Neuron (in vitro differentiated cells): Measurements from ENCODE around the gene STIM1.

Experiments used
- H2AFZ ChIP-seq: one replicate; pipeline ENCODE4 v1.6.1; 2013; ENCODE audit warnings: low read depth, mild to moderate bottlenecking, inconsistent platforms, low read length, moderate library complexity
- H3K27me3 ChIP-seq: one replicate; pipeline ENCODE4 v1.6.1; 2013; ENCODE audit warnings: low read length; ENCODE audit not compliant: insufficient read depth
- H3K36me3 ChIP-seq: one replicate; pipeline ENCODE4 v1.6.1; 2013; ENCODE audit warnings: low read length; ENCODE audit not compliant: insufficient read depth
- H3K4me1 ChIP-seq: one replicate; pipeline ENCODE4 v1.6.1; 2013; ENCODE audit warnings: low read length; ENCODE audit not compliant: insufficient read depth
- H3K4me3 ChIP-seq: 2 replicates; pipeline ENCODE4 v1.5.1; 2013; ENCODE audit warnings: mild to moderate bottlenecking, low read length, moderate library complexity
- H3K9me3 ChIP-seq: one replicate; pipeline ENCODE4 v1.6.1; 2013; ENCODE audit warnings: low read length

The STIM1 gene

DNA sequence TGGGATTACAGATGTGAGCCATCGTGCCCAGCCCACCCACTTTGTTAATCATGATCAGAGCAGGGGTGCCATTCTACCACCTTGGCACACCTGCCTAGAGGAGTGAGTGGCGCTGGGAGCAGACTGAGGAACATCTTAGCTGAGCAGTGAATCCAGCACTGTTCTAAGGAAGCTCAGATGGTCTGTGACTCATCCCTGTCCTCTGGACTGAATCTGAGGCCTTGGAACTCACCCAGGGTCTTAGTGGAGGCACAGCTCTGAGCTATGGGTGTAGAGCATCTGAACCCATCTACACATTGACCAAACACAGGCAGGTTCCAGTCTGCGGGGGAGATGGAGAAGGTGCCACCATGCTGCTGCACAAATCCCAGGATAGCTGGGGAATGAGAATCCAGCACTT lies 32.2 kb upstream of the STIM1 start:
- peaks cover 29% of the 10 kb centered on the region for H3K36me3 ChIP-seq
- H3K9me3 ChIP-seq: no peaks in the 10 kb centered on the region
- H3K27me3 ChIP-seq: no peaks in the 10 kb centered on the region
- H3K4me3 ChIP-seq: no peak overlapping the region
- H2AFZ ChIP-seq: no peak overlapping the region
- H3K4me1 ChIP-seq: no peaks in the 10 kb centered on the region

- Histone ChIP-seq H3K27me3 (no peaks in the 10 kb centered on the region), H2AFZ (no peak overlapping the region), H3K9me3 (no peaks in the 10 kb centered on the region), H3K36me3 (peaks cover 29% of the 10 kb centered on the region), H3K4me3 (no peak overlapping the region), H3K4me1 (no peaks in the 10 kb centered on the region)
Measured at GRCh38 chr11:3823762-3824506, 31.5 kb upstream of the STIM1 start.

- Histone ChIP-seq H3K4me3 (no peak overlapping the region), H3K4me1 (no peaks in the 10 kb centered on the region), H3K9me3 (no peaks in the 10 kb centered on the region), H3K27me3 (no peaks in the 10 kb centered on the region), H3K36me3 (peaks cover 30% of the 10 kb centered on the region), H2AFZ (no peak overlapping the region)
Measured at GRCh38 chr11:3824714-3825472, 30.6 kb upstream of the STIM1 start.

DNA sequence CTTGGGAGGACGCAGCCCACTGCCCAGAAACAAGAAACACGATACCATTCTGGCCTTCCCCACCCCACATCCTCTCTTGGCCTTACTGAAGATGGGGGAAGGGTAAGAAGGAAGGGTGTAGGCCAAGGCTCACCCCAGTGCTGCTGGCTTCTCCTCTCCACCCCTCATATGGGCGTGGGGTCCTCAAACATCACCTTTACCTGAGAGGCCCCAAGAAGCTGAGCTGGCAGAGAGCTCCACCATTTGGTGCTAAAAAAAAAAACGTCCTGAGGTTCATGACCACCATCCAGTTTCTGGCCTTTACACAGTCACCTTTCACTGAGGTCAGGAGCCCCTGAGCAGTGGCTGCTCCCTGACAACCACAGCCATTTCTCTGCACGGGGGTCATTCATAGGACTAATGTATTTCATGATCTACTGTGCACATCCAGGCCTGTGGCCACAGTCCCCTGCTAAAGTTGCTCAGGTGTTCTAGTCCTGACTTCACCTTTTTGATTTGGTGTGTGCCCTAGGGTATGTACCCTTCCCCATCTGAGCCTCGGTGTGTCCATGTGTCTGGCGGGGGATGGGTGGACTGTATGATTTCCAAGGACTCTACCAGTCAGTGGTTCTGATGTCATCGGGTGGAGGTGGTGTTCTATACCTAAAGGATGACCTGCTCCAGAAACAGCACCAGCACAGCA lies 29.9 kb upstream of the STIM1 start:
- H3K36me3 ChIP-seq: peaks cover 36% of the 10 kb centered on the region
- no peaks in the 10 kb centered on the region for H3K9me3 ChIP-seq
- no peaks in the 10 kb centered on the region for H3K4me1 ChIP-seq
- H3K4me3 ChIP-seq: no peak overlapping the region
- no peaks in the 10 kb centered on the region for H3K27me3 ChIP-seq
- no peak overlapping the region for H2AFZ ChIP-seq

GRCh38 chr11:3826721-3827120 lies 28.7 kb upstream of the STIM1 start:
- Histone ChIP-seq H3K9me3 (no peaks in the 10 kb centered on the region), H3K4me1 (no peaks in the 10 kb centered on the region), H3K36me3 (peaks cover 42% of the 10 kb centered on the region), H2AFZ (no peak overlapping the region), H3K4me3 (no peak overlapping the region), H3K27me3 (no peaks in the 10 kb centered on the region)

- no peaks in the 10 kb centered on the region for H3K27me3 ChIP-seq
- no peak overlapping the region for H2AFZ ChIP-seq
- H3K36me3 ChIP-seq: peaks cover 42% of the 10 kb centered on the region
- no peak overlapping the region for H3K4me3 ChIP-seq
- H3K4me1 ChIP-seq: no peaks in the 10 kb centered on the region
- no peaks in the 10 kb centered on the region for H3K9me3 ChIP-seq
Measured at GRCh38 chr11:3827434-3828186, 27.9 kb upstream of the STIM1 start.

- H2AFZ ChIP-seq: no peak overlapping the region
- no peaks in the 10 kb centered on the region for H3K9me3 ChIP-seq
- H3K4me1 ChIP-seq: no peaks in the 10 kb centered on the region
- peaks cover 39% of the 10 kb centered on the region for H3K36me3 ChIP-seq
- no peak overlapping the region for H3K4me3 ChIP-seq
- no peaks in the 10 kb centered on the region for H3K27me3 ChIP-seq
Measured at GRCh38 chr11:3830088-3830487, 25.4 kb upstream of the STIM1 start.

DNA sequence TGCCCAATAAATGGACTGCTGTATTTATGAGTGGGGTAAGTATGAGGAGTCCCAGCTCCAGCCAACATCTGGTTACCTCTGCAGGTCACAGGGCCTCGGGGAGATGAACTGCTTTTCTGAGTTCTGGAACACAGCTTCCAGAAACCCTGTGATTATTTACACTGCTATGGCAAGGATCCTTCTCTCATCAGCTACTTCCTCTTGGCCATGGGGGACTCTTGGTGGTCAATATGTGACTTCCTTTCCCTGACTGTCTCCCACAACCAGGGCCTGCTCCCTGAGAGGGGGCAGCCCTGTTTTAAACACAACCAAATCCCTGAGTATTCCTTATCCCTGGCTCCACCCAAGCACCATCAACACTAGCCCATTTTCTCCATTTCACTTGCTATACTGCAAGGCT lies 24.7 kb upstream of the STIM1 start:
- Histone ChIP-seq H3K4me1 (no peaks in the 10 kb centered on the region), H3K9me3 (no peaks in the 10 kb centered on the region), H3K27me3 (no peaks in the 10 kb centered on the region), H2AFZ (no peak overlapping the region), H3K4me3 (no peak overlapping the region), H3K36me3 (peaks cover 40% of the 10 kb centered on the region)

- Histone ChIP-seq H3K4me3 (no peak overlapping the region), H3K36me3 (peaks cover 32% of the 10 kb centered on the region), H3K27me3 (no peaks in the 10 kb centered on the region), H2AFZ (no peak overlapping the region), H3K4me1 (no peaks in the 10 kb centered on the region), H3K9me3 (no peaks in the 10 kb centered on the region)
Measured at GRCh38 chr11:3831378-3832239, 23.9 kb upstream of the STIM1 start.

DNA sequence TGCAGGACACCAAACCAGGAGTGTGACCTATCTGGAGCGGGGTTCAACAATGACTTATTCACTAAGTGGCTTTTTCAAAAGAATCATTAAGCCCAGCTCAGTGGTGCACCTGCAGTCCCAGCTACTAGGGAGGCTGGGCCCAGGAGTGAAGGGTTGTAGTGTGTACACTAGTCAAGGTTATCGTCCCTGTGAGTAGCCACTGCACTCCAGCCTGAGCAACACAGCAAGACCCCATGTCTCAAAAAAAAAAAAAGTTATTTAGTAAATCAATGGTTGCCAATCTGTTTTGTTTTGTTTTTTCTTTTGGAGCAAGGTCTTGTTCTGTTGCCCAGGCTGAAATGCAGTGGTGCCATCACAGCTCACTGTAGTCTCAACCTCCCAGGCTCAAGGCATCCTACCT lies 22.6 kb upstream of the STIM1 start:
- Histone ChIP-seq H3K36me3 (peaks cover 20% of the 10 kb centered on the region), H2AFZ (no peak overlapping the region), H3K27me3 (no peaks in the 10 kb centered on the region), H3K4me3 (no peak overlapping the region), H3K9me3 (no peaks in the 10 kb centered on the region), H3K4me1 (peaks cover under 1% of the 10 kb centered on the region)

- H3K36me3 ChIP-seq: peaks cover 18% of the 10 kb centered on the region
- no peak overlapping the region for H3K4me3 ChIP-seq
- H3K27me3 ChIP-seq: no peaks in the 10 kb centered on the region
- H3K4me1 ChIP-seq: peaks cover 5% of the 10 kb centered on the region
- no peak overlapping the region for H2AFZ ChIP-seq
- no peaks in the 10 kb centered on the region for H3K9me3 ChIP-seq
Measured at GRCh38 chr11:3833449-3833848, 22.0 kb upstream of the STIM1 start.

GRCh38 chr11:3834349-3834663 lies 21.2 kb upstream of the STIM1 start:
- H3K9me3 ChIP-seq: no peaks in the 10 kb centered on the region
- no peaks in the 10 kb centered on the region for H3K27me3 ChIP-seq
- no peak overlapping the region for H2AFZ ChIP-seq
- H3K4me1 ChIP-seq: peaks cover 5% of the 10 kb centered on the region
- no peak overlapping the region for H3K4me3 ChIP-seq
- H3K36me3 ChIP-seq: peaks cover 18% of the 10 kb centered on the region
